M059J (cell line): Measurements from ENCODE around the gene PRRT3. TPM values are rescaled to one million over a fixed set of nuclear protein-coding genes. Genes with fewer than 3 reads are reported as not detected.
A peak's percentile ranks its signal among the peaks of the same experiment; 100 is the strongest.
"Not testable (repeated sequence)": the region's sequence is repeated elsewhere in the genome, so short reads cannot be mapped to it uniquely, and the experiment has no call there.

ENCODE experiments used
- DNase-seq: peaks from one replicate; pipeline ENCODE4 v3.0.0-alpha.2; 2012; ENCODE audit warnings: low read depth
- total RNA-seq: library from RNA; depleted of rRNA; stranded (reverse); fragments of >200 nt; shearing (Covaris generic); gene quantifications from 2 replicates; pipeline ENCODE4 v1.2.3, GENCODE V29; 2014; rRNA removed

The PRRT3 gene
- total RNA-seq, 1 experiment from 2014 or later, result 2.8 TPM

GRCh38 chr3:9899289-9899791, 52.9 kb downstream of the PRRT3 start:
- DNase-seq, result no peak

- DNase-seq, result no peak
Measured at GRCh38 chr3:9898467-9899241, 53.6 kb downstream of the PRRT3 start.

GRCh38 chr3:9897408-9898372, 54.5 kb downstream of the PRRT3 start:
- peak; percentile 85 for DNase-seq

- not testable (repeated sequence) for DNase-seq
Measured at GRCh38 chr3:9896755-9897407, 55.3 kb downstream of the PRRT3 start.

- not testable (repeated sequence) for DNase-seq
Measured at GRCh38 chr3:9895715-9896114, 56.5 kb downstream of the PRRT3 start.

Other genes starting within 250 kb of the PRRT3 start
- gene CPNE9, start 248.6 kb downstream of the PRRT3 start, total RNA-seq, result not detected in 2 replicates
- 10.1 and 14.0 TPM in 2 replicates for gene BRPF1, start 220.7 kb downstream of the PRRT3 start, total RNA-seq
- gene OGG1, start 202.5 kb downstream of the PRRT3 start, total RNA-seq, result 9.6 and 10.4 TPM in 2 replicates
- gene CAMK1, start 182.5 kb downstream of the PRRT3 start, total RNA-seq, result 6.4 and 10.6 TPM in 2 replicates
- 53.6 and 60.2 TPM in 2 replicates for gene TADA3, start 159.9 kb downstream of the PRRT3 start, total RNA-seq
- gene ARPC4, start 159.3 kb downstream of the PRRT3 start, total RNA-seq, result 155 and 190 TPM in 2 replicates
- gene TTLL3, start 142.1 kb downstream of the PRRT3 start, total RNA-seq, result 2.6 and 3.3 TPM in 2 replicates
- 22.3 and 34.8 TPM in 2 replicates for gene RPUSD3, start 108.4 kb downstream of the PRRT3 start, total RNA-seq
- not detected in 2 replicates for gene CIDEC, start 72.2 kb downstream of the PRRT3 start, total RNA-seq
- gene JAGN1, start 61.8 kb downstream of the PRRT3 start, total RNA-seq, result 22.6 and 30.6 TPM in 2 replicates
- 0.05 and 0.15 TPM in 2 replicates for gene IL17RE, start 49.6 kb downstream of the PRRT3 start, total RNA-seq
- 26.4 and 29.5 TPM in 2 replicates for gene IL17RC, start 35.3 kb downstream of the PRRT3 start, total RNA-seq
- 7.7 and 12.0 TPM in 2 replicates for gene CRELD1, start 18.6 kb downstream of the PRRT3 start, total RNA-seq
- 53.8 and 98.5 TPM in 2 replicates for gene EMC3, start 34.4 kb upstream of the PRRT3 start, total RNA-seq
- gene FANCD2, start 74.0 kb upstream of the PRRT3 start, total RNA-seq, result 12.2 and 16.0 TPM in 2 replicates
- gene FANCD2OS, start 155.8 kb upstream of the PRRT3 start, total RNA-seq, result not detected in 2 replicates
- 135 and 205 TPM in 2 replicates for gene BRK1, start 163.3 kb upstream of the PRRT3 start, total RNA-seq
- gene VHL, start 189.4 kb upstream of the PRRT3 start, total RNA-seq, result 18.5 and 28.9 TPM in 2 replicates
- gene IRAK2, start 212.5 kb upstream of the PRRT3 start, total RNA-seq, result 7.6 and 8.2 TPM in 2 replicates